Suppressor macrophage treated with lipopolysaccharide for 1 hour (primary cell): ENCODE data around the gene CDC34.
"Not testable (repeated sequence)": the region's sequence is repeated elsewhere in the genome, so short reads cannot be mapped to it uniquely, and the experiment has no call there.

Experiments used
- DNase-seq, 3 donors: peaks; one replicate each; pipeline ENCODE4 v3.0.0-alpha.2; 2020 to 2022

Gene CDC34

GRCh38 chr19:574658-575526 lies 43.3 kb downstream of the CDC34 start:
- no peak for DNase-seq

- no peak for DNase-seq
Observed at GRCh38 chr19:575527-576506, 44.3 kb downstream of the CDC34 start.

- DNase-seq, result no peak
Observed at GRCh38 chr19:576768-577438, 45.3 kb downstream of the CDC34 start.

- DNase-seq, result no peak
Observed at GRCh38 chr19:577439-578392, 46.2 kb downstream of the CDC34 start.

- DNase-seq, result no peak
Observed at GRCh38 chr19:579111-579841, 47.7 kb downstream of the CDC34 start.

- no peak for DNase-seq
Observed at GRCh38 chr19:579842-580155, 48.2 kb downstream of the CDC34 start.

GRCh38 chr19:580274-580835 lies 48.8 kb downstream of the CDC34 start:
- DNase-seq, result no peak

GRCh38 chr19:581399-582111 lies 50.0 kb downstream of the CDC34 start:
- DNase-seq, result no peak

GRCh38 chr19:582497-583197 lies 51.1 kb downstream of the CDC34 start:
- DNase-seq, result peak; percentile 55 to 66 (median 60)

GRCh38 chr19:583198-583967 lies 51.8 kb downstream of the CDC34 start:
- no peak for DNase-seq

- no peak for DNase-seq
Observed at GRCh38 chr19:583968-584239, 52.3 kb downstream of the CDC34 start.

- DNase-seq, result peak; percentile 49 to 75 (median 58)
Observed at GRCh38 chr19:584240-585001, 52.9 kb downstream of the CDC34 start.

GRCh38 chr19:585146-585545 lies 53.6 kb downstream of the CDC34 start:
- DNase-seq, result not testable (repeated sequence)

GRCh38 chr19:585551-586110 lies 54.1 kb downstream of the CDC34 start:
- DNase-seq, result no peak

GRCh38 chr19:588093-588740 lies 56.7 kb downstream of the CDC34 start:
- peak; percentile 59 to 84 (median 77) for DNase-seq

- peak in 1 of 3 donors; percentile 48 for DNase-seq
Observed at GRCh38 chr19:588741-589692, 57.5 kb downstream of the CDC34 start.
